Activated T-cell treated with anti-CD3 and anti-CD28 coated beads for 24 hours (primary cell): ENCODE data around the gene HELT.
"Not testable (repeated sequence)": the region's sequence is repeated elsewhere in the genome, so short reads cannot be mapped to it uniquely, and the experiment has no call there.

Experiments used
- DNase-seq: peaks from one replicate; pipeline ENCODE4 v3.0.0-alpha.2; 2020; ENCODE audit warnings: low read depth

HELT gene, protein sequence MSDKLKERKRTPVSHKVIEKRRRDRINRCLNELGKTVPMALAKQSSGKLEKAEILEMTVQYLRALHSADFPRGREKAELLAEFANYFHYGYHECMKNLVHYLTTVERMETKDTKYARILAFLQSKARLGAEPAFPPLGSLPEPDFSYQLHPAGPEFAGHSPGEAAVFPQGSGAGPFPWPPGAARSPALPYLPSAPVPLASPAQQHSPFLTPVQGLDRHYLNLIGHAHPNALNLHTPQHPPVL

DNA sequence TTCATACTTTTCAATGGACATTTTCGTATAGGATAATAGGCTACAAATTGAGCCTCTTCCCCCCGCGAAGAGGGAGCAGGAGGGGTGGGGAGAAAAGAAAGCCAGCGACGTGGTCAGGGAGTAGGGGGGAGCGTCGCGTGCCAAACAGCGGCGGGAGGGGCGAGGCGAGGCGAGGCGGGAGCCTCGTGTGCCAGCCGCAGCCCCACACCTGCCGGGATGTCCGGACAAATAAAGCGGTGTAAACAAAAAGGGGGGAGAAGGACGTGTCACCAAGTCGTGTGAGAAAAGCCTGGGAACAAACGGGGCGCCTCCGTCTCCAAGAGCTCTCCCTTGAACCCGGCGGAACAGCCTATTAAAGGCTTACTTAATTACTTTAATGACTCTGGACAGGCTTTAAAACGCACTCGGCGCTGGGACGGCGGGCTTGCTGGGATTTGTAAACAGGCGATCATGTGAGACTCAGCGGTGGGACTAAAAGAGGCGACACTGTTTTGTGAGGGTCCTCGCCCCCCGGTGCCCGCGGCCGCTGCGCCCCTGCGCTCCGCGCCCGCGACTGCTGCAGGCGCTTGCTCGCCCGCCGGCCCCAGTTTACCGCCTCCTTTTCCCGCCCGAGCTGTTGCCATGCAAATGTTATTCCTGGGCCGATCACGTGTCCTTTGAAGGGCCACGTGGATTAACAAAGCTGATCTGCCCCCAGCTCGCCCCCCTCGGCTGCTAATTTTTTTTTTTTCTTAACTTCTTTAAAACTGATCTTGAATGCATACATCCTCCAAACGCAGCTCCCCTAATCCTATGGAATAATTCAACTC is at the start of gene HELT:
TSS of gene HELT (plus strand) at position 527 of the 809 bp plus-strand sequence. CDS start 439 bp downstream, outside the sequence.
- DNase-seq: no peak

DNA sequence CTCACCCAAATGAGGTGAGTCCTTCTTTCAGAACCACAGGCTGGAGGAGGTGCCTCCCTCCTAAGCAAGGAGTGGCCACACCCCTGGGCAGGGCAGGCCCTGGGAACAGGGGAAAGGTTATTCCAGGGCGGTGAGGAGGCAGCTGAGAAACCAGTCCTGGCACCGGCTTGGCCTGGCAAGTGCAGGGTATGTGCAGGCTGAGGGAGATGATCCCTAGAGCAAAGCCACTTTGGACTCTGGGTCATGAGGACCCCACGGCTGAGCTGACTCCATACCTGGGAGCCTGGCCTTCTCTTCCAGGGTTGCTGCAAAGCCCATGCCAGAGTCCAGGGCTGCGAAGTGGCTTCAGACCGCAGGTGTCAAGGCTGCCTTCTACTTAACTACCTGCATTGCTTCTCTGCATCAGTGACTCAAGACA is 49.5 kb upstream of the HELT start:
- no peak for DNase-seq

DNA sequence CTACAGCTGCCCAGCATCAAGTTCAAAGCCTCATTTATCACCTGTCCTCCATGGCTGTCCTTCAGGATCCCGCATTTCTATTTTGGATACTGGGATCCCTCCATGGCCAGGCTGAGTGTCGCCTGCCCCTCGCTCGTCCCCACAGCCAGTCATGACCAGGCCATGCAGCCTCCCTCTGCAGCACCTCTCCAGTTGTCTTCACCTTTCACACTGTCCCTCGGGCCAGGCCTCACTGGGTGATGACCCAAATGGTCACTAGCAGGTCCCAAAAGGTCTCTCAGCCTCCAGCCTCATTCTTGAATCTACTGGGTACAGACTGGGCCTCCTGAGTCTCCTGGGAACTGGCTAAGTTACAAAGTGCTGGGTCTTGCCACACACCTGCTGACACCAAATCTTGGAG is 48.7 kb upstream of the HELT start:
- no peak for DNase-seq

DNA sequence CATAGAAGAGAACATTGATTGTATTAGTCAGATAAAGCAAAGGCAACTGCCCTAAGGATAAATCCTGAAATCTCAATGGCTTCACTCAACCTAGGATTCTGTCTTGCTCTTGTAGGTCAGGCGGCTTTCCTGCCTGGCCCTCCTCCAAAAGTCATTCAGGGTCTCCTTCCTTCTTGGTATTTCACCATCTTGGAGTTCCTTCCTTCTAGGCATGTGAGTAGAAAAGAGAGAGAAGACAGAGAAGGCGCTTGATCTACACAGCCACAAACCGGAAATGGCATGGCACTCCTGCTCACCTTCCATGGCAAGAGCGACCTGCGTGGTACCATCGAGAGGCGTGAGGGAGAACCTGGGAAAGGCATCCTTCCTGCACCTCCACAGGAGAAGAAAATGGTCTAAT is 45.3 kb upstream of the HELT start:
- DNase-seq: no peak

DNA sequence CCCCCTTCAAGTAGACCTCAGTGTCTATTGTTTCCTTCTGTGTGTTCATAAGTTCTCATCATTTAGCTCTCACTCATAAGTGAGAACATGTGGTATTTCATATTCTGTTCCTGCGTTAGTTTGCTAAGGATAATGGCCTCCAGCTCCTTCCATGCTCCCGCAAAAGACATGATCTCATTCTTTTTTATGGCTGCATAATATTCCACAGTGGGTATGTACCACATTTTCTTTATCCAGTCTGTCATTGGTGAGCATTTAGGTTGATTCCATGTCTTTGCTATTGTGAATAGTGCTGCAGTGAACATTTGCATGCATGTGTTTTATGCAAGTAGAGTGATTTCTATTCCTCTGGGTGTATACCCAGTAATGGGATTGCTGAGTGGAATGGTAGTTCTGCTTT is 41.9 kb upstream of the HELT start:
- DNase-seq: not testable (repeated sequence)

DNA sequence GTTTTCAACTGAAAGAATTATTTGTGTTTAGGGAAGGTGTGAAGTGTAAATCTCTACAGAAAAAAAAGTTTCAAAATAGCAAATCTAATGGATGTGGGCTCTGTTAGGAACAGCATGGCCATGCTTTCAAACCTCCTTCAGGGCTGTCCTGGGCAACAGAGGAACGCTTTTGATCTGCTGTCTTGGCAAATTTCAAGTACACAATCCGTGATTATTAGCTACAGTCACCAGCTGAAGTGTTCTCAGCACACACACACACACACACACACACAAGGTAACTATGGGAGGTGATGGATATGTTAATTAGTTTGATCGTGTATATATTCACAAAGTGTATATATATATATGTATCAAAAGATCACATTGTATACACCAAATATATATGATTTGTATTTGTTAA is 40.5 kb upstream of the HELT start:
- no peak for DNase-seq

DNA sequence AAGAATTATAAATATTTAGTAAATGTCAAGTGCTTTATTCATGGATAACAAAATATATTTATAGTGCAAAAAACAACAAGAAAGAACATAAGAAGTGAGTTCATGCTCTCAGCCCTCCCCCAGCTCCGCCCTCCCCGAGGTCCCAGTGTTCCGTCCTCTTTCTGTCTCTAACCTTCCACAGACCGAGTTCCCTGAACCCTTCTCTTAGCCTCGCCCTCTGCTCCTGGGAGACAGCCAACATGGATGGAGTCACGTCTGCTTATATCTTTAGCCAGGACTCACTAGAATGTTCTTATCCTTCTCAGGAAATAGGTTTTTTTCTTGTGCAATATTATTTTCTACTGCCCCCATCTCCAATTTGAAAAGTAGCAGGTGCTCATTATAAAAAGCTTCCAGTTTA is 40.1 kb upstream of the HELT start:
- no peak for DNase-seq

DNA sequence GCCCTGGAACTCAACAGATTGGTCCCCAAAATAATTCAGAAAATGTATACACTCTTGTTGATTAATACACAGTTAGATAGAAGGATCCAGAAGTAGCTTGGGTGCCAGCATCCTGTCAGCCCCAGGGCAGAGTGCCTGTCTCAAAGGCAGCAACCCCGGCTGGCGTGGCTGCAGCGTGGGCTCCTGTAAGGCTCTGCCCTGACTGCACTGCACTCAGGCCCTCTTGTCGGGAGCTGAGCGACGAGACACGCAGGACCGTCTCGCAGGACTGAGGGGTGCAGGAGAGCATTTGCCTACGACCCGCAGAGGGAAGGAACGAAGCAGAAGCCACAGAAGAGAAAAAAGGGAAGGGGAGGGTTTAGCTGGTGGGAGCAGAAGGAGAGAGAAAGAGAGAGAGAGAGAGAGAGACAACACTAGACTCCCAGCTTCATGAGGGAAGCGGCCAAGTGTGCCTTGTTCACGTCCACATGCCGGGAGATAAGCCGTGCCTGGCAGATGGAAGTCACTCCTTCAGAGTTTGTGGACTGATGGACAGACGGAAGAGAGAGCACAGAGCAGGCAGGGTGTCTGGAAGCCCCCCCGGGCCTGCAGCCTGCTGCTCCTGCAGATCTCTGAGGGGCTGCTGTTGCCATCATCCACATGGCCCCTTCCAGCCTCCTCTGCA is 38.7 kb upstream of the HELT start:
- no peak for DNase-seq

DNA sequence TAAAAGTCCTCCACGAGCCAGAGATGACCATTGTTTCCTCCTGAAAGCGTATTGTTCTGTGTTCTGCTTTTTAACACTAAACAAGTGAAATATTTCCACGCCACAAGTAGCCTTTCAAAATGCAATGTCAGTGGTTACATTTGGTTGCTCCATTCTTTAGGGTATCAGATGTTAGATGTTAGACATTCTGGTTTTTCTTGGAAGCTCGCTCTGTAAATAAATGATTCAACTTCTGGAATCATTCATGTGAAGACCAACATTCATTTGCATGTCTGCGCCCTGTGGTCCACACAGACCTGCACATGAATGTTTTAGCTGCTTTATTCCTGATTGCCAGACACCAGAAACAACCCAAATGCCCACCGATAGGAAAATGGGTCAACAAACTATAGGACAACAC is 38.0 kb upstream of the HELT start:
- DNase-seq: no peak

DNA sequence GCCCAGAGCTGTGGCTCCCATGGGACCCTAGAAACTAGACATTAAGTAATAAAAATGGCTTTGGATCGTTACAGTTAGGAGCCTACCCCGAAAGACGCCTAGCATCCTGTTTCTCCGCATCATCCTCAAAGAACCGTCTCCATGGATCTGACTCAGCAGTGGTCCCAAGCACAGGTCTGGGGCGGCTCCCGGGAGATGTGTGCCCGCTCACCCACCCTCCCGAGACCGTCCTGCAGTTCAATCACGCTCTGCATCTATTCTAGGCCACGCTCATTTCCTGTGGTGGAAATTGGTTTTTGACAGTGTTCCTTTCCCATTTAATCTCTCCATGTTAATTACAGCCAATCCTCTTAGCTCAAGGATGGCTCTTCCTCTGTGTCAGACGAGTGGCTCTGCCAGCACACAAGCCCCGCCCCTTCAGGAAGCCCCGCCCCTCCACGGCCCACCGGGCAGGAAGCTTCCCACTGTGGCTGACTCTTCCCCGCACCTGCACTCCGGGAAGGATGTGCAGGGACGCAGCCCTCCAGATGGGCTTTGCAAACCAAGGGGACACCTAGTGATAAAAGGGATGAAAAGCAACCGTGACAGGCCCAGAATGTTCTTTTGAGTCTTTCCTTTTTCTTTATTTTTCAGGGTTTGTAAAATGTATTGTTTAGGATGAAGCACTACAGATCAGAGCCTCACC is 34.5 kb upstream of the HELT start:
- DNase-seq: peak; percentile 52

DNA sequence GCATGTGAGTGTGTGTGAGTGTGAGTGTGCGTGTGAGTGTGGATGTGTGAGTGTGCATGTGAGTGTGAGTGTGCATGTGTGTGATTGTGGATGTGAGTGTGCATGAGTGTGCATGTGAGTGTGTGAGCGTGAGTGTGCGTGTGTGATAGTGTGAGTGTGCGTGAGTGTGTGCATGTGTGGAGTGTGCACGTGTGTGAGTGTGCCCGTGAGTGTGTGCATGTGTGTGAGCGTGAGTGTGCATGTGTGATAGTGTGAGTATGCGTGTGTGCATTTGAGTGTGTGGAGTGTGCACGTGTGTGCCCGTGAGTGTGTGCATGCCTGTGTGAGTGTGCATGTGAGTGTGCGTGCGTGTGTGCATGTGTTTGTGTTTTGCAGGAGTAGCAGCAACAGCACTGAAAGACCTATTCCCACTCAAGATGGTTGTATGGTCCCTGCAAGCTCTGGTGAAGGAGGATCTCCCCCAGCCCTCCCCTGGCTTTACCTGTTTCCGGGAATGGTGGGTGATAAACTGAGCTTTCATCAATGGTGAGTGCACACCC is 30.7 kb upstream of the HELT start:
- DNase-seq: no peak

DNA sequence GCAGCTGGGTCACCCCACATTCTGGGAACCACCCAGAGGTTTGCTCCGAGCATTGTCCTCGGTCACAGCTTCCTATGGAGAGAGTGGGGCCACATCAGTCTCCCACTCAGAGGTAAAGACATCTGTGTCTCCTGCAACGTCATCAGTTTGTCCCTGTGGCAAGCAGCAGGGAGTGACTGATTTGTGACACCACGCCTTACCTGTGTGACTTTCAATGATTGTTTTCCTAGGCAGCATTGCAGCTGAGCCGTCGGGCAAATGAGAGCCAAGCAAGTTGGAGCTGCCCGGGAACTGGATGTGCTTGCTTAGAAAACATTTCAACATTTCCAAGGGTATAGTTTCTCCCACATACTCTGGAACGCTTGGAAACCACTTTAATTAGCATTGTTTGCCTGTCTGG is 29.7 kb upstream of the HELT start:
- no peak for DNase-seq

DNA sequence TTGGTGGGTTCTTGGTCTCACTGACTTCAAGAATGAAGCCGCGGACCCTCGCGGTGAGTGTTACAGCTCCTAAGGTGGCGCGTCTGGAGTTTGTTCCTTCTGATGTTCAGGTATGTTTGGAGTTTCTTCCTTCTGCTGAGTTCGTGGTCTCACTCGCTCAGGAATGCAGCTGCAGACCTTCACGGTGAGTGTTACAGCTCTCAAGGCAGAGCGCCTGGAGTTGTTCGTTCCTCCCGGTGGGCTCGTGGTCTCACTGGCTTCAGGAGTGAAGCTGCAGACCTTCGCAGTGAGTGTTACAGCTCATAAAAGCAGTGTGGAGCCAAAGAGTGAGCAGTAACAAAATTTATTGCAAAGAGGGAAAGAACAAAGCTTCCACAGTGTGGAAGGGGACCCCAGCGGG is 29.0 kb upstream of the HELT start:
- DNase-seq: not testable (repeated sequence)

DNA sequence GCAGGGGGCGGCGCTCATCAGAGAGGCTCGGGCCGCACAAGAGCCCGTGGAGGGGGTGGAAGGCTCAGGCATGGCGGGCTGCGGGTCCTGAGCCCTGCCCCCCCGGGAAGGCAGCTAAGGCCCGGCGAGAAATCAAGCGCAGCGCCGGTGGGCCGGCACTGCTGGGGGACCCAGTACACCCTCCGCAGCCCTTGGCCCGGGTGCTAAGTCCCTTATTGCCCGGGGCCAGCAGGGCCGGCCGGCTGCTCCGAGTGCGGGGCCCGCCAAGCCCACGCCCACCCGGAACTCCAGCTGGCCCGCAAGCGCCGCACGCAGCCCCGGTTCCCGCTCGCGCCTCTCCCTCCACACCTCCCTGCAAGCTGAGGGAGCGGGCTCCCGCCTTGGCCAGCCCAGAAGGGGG is 28.2 kb upstream of the HELT start:
- DNase-seq: not testable (repeated sequence)

DNA sequence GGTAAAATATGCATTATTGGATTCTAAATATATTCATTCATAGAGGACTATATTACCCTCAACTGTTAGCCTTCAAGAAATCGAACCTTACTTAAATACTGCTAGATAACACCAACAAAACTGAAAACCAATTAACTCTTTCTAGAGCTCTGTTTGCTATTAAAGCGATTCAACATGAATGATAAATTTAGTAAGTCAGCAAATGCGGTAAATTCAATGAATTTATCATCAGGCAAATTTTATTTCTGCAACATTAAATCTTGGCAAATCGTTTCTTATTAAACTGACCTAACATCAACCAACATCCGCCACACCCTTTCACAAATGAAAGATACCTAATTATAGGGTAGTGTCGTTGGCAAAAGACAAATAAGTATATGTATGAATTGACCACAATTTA is 26.4 kb upstream of the HELT start:
- DNase-seq: no peak

DNA sequence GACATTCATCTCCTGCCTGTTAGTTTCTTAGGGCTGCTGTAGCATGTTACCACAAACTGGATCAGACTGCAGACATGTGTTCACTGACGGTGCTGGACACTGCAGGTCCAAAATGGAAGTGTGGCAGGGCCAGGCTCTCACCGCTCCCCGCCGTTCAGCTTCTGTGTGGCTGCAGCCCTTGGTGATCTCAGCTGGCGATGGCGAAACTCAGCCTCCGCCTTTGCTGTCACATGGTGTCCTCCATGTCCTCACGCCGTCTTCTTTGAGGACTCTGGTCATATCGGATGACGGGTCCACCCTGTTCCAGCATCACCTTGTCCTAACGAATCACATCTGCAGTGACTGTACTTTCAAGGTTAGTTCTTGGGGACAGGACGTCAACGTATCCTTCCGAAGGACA is 25.9 kb upstream of the HELT start:
- DNase-seq: no peak

DNA sequence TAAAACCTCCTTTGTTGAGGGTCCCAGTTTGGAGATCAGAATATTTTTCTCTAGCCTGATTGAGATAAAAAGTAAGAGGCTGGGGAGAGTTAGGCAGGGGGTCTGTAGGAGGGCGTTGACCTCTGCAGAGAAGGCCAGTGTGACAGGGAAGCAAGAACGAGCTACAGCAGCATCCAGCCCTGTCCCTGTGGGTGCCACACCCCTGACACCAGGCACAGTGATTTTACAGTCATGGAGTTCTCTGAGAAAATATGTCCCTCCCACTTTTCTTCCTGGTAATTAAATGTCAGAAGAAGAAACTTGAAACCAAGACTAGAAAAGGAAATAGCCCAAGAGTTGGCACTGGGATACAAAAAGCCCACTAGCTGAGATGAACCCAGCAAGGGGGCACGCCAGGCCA is 25.0 kb upstream of the HELT start:
- DNase-seq: no peak

DNA sequence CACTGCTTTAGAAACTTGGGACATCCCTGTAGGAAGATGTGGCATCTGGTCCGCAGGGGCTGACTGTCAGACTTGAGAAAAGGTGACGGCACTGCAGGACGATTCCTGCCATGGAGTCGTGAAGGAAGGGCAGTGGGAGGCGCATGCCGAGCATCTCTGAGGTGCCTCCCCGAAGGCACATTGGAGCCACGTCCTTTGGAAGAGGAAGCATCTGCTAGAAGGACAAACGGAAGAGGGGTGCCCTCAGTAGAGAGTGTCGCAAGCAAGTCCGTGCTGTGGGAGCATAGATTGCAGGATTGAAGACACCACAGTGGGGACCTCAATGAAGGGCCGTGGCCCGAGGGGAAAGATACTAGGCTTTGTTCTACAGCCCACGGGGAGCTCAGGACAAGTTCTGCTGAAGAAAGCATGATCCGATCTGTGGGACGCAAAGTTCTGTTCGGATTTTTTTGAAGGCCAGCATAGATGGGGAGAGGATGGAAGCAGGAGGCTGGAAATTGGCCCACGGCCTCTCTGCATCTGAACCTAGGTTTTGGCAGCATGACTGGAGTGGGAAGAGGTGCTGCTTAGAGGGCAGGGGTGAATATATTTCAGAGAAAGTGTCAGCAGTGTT is 24.2 kb upstream of the HELT start:
- no peak for DNase-seq

DNA sequence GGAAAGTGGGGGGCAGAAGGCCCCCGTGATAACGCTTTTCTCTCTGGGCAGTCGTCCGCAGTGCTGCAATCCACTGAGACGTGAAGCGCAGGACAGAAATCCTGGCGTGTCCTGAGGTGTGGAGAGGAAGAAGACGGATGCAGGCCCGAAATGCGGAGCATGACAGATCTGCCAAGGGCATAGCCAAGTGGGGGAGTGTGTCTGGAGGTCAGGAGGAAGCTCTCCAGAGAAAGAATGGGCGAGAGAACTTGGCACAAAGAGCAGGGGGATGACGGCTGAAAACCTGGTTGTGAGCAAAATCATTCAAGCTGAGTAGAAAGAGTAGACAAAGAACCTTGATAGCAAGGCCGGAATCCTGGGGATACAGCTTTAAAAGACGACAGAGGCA is 23.7 kb upstream of the HELT start:
- no peak for DNase-seq

DNA sequence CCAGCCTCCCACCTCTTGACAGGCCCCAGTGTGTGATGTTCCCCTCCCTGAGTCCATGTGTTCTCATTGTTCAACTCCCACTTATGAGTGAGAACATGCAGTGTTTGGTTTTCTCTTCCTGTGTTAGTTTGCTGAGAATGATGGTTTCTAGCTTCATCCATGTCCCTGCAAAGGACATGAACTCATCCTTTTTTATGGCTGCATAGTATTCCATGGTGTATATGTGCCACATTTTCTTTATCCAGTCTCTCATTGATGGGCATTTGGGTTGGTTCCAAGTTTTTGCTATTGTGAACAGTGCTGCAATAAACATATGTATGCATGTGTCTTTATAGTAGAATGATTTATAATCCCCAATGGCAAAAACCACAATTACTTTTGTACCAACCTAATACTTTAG is 20.6 kb upstream of the HELT start:
- DNase-seq: not testable (repeated sequence)

DNA sequence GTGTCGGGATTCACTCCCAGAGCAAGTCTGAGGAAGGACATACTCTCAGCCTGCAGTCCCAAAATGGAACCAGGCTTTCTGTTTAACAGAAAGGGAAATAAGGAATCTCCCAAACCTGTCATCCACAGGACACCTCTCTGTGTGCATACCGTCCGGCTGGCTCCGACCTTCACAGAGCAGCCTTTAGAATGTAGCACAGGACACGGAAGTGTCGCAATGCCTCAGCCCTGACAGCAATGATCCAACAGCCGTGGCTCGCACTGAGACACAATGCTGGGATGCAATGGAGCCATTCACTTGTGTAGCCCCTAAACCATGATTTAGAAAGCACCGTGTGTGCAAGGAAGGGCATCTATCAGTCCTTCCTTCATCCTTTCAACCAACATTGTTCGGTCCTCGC is 15.5 kb upstream of the HELT start:
- no peak for DNase-seq
